ENCODE data around the gene OR4D10. TPM values are rescaled to one million over a fixed set of nuclear protein-coding genes. Genes with fewer than 3 reads are reported as not detected.

The OR4D10 gene
- total and polyA plus RNA-seq, 2 of the 8 experiments (the other 6 are each of a cell fraction or from before 2014, with no cell fraction given), result not detected

GRCh38 chr11:59475176-59475575 is 2.1 kb downstream of the OR4D10 start (continued):
- TF ChIP-seq CHD7 (IDR thresholded peaks at IDR 0.05; ENCODE audit: insufficient replicate concordance, low read length) (no peak), TAF7 (optimal IDR thresholded peaks at IDR 0.05; ENCODE audit: borderline replicate concordance, low read depth, low read length) (no peak), RBBP5 (IDR thresholded peaks at IDR 0.05; ENCODE audit: borderline replicate concordance, low read depth, low read length) (no peak), PHF8 (conservative IDR thresholded peaks at IDR 0.05; ENCODE audit: low read depth, low read length) (no peak), BCL11A (IDR thresholded peaks at IDR 0.05; ENCODE audit: low read depth in 2 of 2, low read length in 2 of 2) (no peak), MAFK (IDR thresholded peaks at IDR 0.05; ENCODE audit: low read depth, low read length) (no peak), YY1 (IDR thresholded peaks at IDR 0.05; ENCODE audit: low read depth, low read length) (no peak), MAX (IDR thresholded peaks at IDR 0.05) (no peak)
